SK-N-SH treated with all-trans-retinoic acid at 6 μM for 48 hours (cell line): ENCODE measurements around the gene PPP3CA.

Experiments used
- ATAC-seq: fragments of 200-7000 bp; cut with Tn5 transposase; 3 replicates; pipeline ENCODE4 v1.9.1; 2020; ENCODE audit warnings: mild to moderate bottlenecking, moderate library complexity
- BACH2 ChIP-seq: fragments of 250-450 bp; sonication (Bioruptor Pico); IDR thresholded peaks from 2 replicates; pipeline ENCODE4 v1.9.0; 2021; ENCODE audit warnings: mild to moderate bottlenecking, borderline replicate concordance
- CREB5 ChIP-seq: fragments of 250-450 bp; sonication (Bioruptor Pico); IDR thresholded peaks from 2 replicates; pipeline ENCODE4 v1.5.1; 2020; ENCODE audit warnings: low read depth, mild to moderate bottlenecking, moderate library complexity
- CSDC2 ChIP-seq: fragments of 250-450 bp; sonication (Bioruptor Pico); IDR thresholded peaks from 2 replicates; pipeline ENCODE4 v1.5.0; 2020; ENCODE audit warnings: mild to moderate bottlenecking, moderate library complexity
- CSRNP3 ChIP-seq: fragments of 250-450 bp; sonication (Bioruptor Pico); IDR thresholded peaks from 2 replicates; pipeline ENCODE4 v1.5.1; 2021; ENCODE audit warnings: mild to moderate bottlenecking, moderate library complexity
- GLIS3 ChIP-seq: fragments of 250-450 bp; sonication (Bioruptor Pico); IDR thresholded peaks from 2 replicates; pipeline ENCODE4 v1.5.0; 2020; ENCODE audit warnings: mild to moderate bottlenecking, moderate library complexity
- OSR1 ChIP-seq: fragments of 250-450 bp; sonication (Bioruptor Pico); IDR thresholded peaks from 2 replicates; pipeline ENCODE4 v1.8.0; 2022; ENCODE audit warnings: moderate library complexity, mild to moderate bottlenecking, inconsistent platforms
- PATZ1 ChIP-seq: fragments of 250-450 bp; sonication (Bioruptor Pico); IDR thresholded peaks from 2 replicates; pipeline ENCODE4 v1.8.0; 2020; ENCODE audit warnings: mild to moderate bottlenecking, moderate library complexity, borderline replicate concordance
- POU6F1 ChIP-seq: fragments of 250-450 bp; sonication (Bioruptor Pico); IDR thresholded peaks from 2 replicates; pipeline ENCODE4 v1.8.0; 2021; ENCODE audit warnings: low read depth, mild to moderate bottlenecking, moderate library complexity, borderline replicate concordance
- PPARA ChIP-seq: fragments of 250-450 bp; sonication (Bioruptor Pico); IDR thresholded peaks from 2 replicates; pipeline ENCODE4 v1.5.0; 2020; ENCODE audit warnings: mild to moderate bottlenecking, borderline replicate concordance
- RARB ChIP-seq: fragments of 250-450 bp; sonication (Bioruptor Pico); IDR thresholded peaks from 2 replicates; pipeline ENCODE4 v1.8.0; 2021; ENCODE audit warnings: mild to moderate bottlenecking, moderate library complexity
- SNAI2 ChIP-seq: fragments of 250-450 bp; sonication (Bioruptor Pico); IDR thresholded peaks from 2 replicates; pipeline ENCODE4 v1.5.0; 2020; ENCODE audit warnings: mild to moderate bottlenecking, moderate library complexity
- TCF4 ChIP-seq: fragments of 250-450 bp; sonication (Bioruptor Pico); IDR thresholded peaks from 2 replicates; pipeline ENCODE4 v1.8.0; 2021; ENCODE audit warnings: mild to moderate bottlenecking, moderate library complexity, borderline replicate concordance
- TOX ChIP-seq: fragments of 250-450 bp; sonication (Bioruptor Pico); IDR thresholded peaks from 2 replicates; pipeline ENCODE4 v1.8.0; 2021; ENCODE audit warnings: mild to moderate bottlenecking, moderate library complexity, borderline replicate concordance
- TSHZ2 ChIP-seq: fragments of 250-450 bp; sonication (Bioruptor Pico); IDR thresholded peaks from 2 replicates; pipeline ENCODE4 v1.5.0; 2020; ENCODE audit warnings: mild to moderate bottlenecking, moderate library complexity
- ZFP30 ChIP-seq: fragments of 450-650 bp; formaldehyde crosslinking; IDR thresholded peaks from 2 replicates; pipeline ENCODE4 v1.5.0; 2022; ENCODE audit warnings: mild to moderate bottlenecking, moderate library complexity
- ZNF70 ChIP-seq: fragments of 450-650 bp; formaldehyde crosslinking; IDR thresholded peaks from 2 replicates; pipeline ENCODE4 v1.5.0; 2020; ENCODE audit warnings: mild to moderate bottlenecking, moderate library complexity
- ZNF8 ChIP-seq: fragments of 450-650 bp; formaldehyde crosslinking; IDR thresholded peaks from 2 replicates; pipeline ENCODE4 v1.5.0; 2020; ENCODE audit warnings: mild to moderate bottlenecking, moderate library complexity

The PPP3CA gene

GRCh38 chr4:101307899-101308298, 39.4 kb downstream of the PPP3CA start:
- no peak for TF ChIP-seq ZNF70
- no peak for TF ChIP-seq CSRNP3
- TF ChIP-seq ZNF8, result no peak
- no peak for TF ChIP-seq GLIS3 (CRISPR knock-in tag)
- TF ChIP-seq PPARA (CRISPR knock-in tag), result no peak
- TF ChIP-seq CSDC2 (CRISPR knock-in tag), result no peak
- no peak for TF ChIP-seq SNAI2 (CRISPR knock-in tag)
- no peak for TF ChIP-seq TSHZ2 (CRISPR knock-in tag)
- no peak for ATAC-seq

GRCh38 chr4:101306764-101307615, 40.3 kb downstream of the PPP3CA start:
- TF ChIP-seq ZFP30 (CRISPR knock-in tag), result no peak
- TF ChIP-seq POU6F1, result no peak
- TF ChIP-seq, all 23 proteins: peak for 0
- ATAC-seq, result no peak

GRCh38 chr4:101306225-101306624, 41.1 kb downstream of the PPP3CA start:
- ATAC-seq, result no peak
- TF ChIP-seq TSHZ2 (CRISPR knock-in tag), result no peak
- no peak for TF ChIP-seq CREB5 (CRISPR knock-in tag)
- TF ChIP-seq GLIS3 (CRISPR knock-in tag), result no peak
- TF ChIP-seq PATZ1, result no peak
- TF ChIP-seq RARB (CRISPR knock-in tag), result no peak
- no peak for TF ChIP-seq PPARA (CRISPR knock-in tag)
- no peak for TF ChIP-seq TCF4
- TF ChIP-seq BACH2 (CRISPR knock-in tag), result no peak
- TF ChIP-seq ZFP30 (CRISPR knock-in tag), result no peak
- no peak for TF ChIP-seq TOX (CRISPR knock-in tag)
- TF ChIP-seq OSR1, result no peak
- no peak for TF ChIP-seq POU6F1
- TF ChIP-seq CSDC2 (CRISPR knock-in tag), result no peak
